ENCODE results near the gene SLC24A3.

SLC24A3 gene

DNA sequence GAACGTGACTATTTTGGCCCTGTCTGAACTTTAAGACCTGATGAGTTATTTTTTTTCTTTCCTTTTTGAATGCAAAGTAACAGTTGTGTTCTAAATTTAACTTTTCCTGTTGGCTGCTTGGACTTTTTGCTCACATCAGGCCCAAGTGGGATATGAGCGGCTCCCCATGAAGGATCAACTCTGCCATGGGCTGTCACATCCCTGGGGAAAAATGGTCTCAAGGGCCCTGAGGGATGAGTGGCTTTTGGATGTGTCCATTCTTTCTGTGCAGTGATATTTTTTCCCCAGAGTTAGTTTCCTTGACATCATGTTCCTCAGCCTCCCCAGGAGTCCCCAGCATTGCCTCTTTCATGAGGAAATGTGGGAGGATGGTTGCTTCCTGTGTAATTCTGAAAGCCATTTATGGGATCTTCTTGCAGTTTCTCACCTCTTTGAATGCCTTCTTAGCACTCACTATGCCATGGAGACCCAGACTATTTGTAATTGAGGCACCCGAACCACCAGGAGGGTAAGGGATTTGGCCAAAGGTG, 92.5 kb downstream of the SLC24A3 start:
- no peak for DNase-seq (ENCODE audit: extremely low spot score)
- ChIA-PET CTCF (no interaction called here), POLR2A (no interaction called here)
- TF ChIP-seq ELF4 (IDR thresholded peaks at IDR 0.05) = no peak
- TF ChIP-seq L3MBTL2 (conservative IDR thresholded peaks at IDR 0.05) = no peak
- TF ChIP-seq, protein P1, sequence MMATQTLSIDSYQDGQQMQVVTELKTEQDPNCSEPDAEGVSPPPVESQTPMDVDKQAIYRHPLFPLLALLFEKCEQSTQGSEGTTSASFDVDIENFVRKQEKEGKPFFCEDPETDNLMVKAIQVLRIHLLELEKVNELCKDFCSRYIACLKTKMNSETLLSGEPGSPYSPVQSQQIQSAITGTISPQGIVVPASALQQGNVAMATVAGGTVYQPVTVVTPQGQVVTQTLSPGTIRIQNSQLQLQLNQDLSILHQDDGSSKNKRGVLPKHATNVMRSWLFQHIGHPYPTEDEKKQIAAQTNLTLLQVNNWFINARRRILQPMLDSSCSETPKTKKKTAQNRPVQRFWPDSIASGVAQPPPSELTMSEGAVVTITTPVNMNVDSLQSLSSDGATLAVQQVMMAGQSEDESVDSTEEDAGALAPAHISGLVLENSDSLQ (IDR thresholded peaks at IDR 0.05) = no peak
- no peak for TF ChIP-seq SUZ12 (IDR thresholded peaks at IDR 0.05)
- no peak for TF ChIP-seq TARDBP (IDR thresholded peaks at IDR 0.05)
- no peak for TF ChIP-seq FOXM1 (IDR thresholded peaks at IDR 0.05; ENCODE audit: borderline replicate concordance)
- no peak for TF ChIP-seq NFRKB (IDR thresholded peaks at IDR 0.05)
- no peak for TF ChIP-seq ARNT (IDR thresholded peaks at IDR 0.05)
- TF ChIP-seq LEF1 (IDR thresholded peaks at IDR 0.05; ENCODE audit: borderline replicate concordance) = no peak
- TF ChIP-seq FOXA1 (IDR thresholded peaks at IDR 0.05) = no peak
- TF ChIP-seq SP1 (IDR thresholded peaks at IDR 0.05) = no peak
- TF ChIP-seq ZNF384 (IDR thresholded peaks at IDR 0.05) = no peak

DNA sequence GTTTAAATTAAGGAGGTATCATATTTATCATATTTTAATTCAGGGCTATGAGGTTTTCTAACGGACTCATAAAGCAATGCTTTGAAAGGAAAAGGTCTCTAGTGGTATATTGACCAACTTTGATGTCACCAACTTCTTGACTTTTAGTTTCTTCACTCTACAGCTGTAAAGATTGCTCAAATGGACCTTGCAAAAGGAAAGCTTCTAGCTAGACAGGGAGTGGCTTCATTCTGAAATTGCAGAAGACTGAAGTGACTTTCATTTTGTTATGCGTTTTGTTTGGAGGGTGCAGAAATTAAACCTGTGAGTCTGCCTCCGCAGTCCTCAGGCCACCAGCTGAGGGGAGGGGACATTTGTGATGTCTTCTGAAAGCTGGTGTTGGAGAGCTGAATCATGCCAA, 95.7 kb downstream of the SLC24A3 start:
- no peak for DNase-seq (ENCODE audit: extremely low spot score)
- no peak for TF ChIP-seq TARDBP (IDR thresholded peaks at IDR 0.05)
- no peak for TF ChIP-seq L3MBTL2 (conservative IDR thresholded peaks at IDR 0.05)
- ChIA-PET POLR2A (no interaction called here), CTCF (no interaction called here)

DNA sequence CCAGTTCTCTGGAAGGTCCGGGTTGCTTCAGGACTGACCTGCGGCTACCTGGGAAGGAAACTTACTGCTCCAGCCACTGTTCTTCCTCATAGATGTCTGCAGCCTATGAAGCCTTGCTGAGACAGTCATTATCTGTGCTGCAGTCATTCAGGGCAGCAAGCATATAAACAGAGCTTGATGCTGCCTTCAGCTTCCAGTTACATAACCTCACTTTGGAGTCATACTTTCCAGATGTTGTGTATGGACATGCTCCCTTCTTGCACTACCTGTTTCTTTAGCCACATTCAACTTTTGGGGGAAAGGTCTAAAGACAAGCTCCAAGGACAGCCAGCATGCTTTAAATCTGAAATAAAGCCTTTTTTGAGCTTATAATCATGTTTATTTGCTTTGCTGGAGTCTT, 98.1 kb downstream of the SLC24A3 start:
- ChIA-PET CTCF (no interaction called here), POLR2A (no interaction called here)
- DNase-seq (ENCODE audit: extremely low spot score) = no peak
- TF ChIP-seq SP1 (IDR thresholded peaks at IDR 0.05) = no peak
- no peak for TF ChIP-seq ELF4 (IDR thresholded peaks at IDR 0.05)
- TF ChIP-seq FOXA1 (IDR thresholded peaks at IDR 0.05) = no peak
- TF ChIP-seq HDGF (IDR thresholded peaks at IDR 0.05; ENCODE audit: borderline replicate concordance) = no peak
- TF ChIP-seq ARNT (IDR thresholded peaks at IDR 0.05) = no peak
- no peak for TF ChIP-seq L3MBTL2 (conservative IDR thresholded peaks at IDR 0.05)
- no peak for TF ChIP-seq FOXM1 (IDR thresholded peaks at IDR 0.05; ENCODE audit: borderline replicate concordance)

DNA sequence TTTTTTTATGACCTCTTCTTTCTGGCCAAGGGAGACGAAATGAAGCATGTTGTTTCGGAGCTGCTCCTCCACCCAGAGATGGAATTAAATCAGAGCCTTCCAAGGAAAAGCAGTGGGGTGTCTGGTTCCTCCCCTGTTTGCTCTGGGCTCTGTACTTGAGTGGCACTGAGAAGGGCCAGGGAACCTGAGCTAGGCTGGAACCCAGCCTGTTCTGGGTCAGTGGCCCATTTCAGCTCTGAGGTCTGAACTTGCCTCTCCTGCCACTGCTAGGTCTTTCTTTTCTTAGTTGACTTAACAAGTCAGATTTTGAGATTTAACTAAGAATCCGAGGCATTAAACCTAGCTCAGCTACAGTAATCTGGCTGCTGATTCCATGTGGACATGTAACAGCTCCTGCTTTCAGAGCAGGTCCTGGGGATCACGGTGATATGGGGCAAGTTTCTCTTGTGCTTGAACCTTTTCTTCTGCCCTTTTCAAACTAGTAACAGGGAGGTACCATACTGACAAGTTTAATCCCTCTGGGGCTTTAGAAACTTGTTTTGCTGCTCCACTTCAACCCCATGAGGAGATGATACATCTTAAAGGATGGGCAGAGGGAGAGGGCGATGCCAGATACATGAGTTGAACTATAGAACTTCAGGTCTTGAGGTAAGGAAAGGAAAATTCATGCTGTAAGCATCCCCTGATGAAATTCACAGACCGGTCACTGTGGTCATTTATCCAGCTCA, 101.1 kb downstream of the SLC24A3 start:
- DNase-seq (ENCODE audit: extremely low spot score) = no peak
- ChIA-PET POLR2A (no interaction called here), CTCF (no interaction called here)
- TF ChIP-seq L3MBTL2 (conservative IDR thresholded peaks at IDR 0.05) = no peak
- TF ChIP-seq ZNF384 (IDR thresholded peaks at IDR 0.05) = no peak
- TF ChIP-seq NFRKB (IDR thresholded peaks at IDR 0.05) = no peak
- TF ChIP-seq CTBP1 (IDR thresholded peaks at IDR 0.05; ENCODE audit: borderline replicate concordance) = no peak
- TF ChIP-seq FOXK2 (IDR thresholded peaks at IDR 0.05) = no peak
- TF ChIP-seq ELF4 (IDR thresholded peaks at IDR 0.05) = no peak
- TF ChIP-seq ARNT (IDR thresholded peaks at IDR 0.05) = no peak
- TF ChIP-seq, protein P1 (IDR thresholded peaks at IDR 0.05) = no peak
- no peak for TF ChIP-seq FOXM1 (IDR thresholded peaks at IDR 0.05; ENCODE audit: borderline replicate concordance)
- no peak for TF ChIP-seq TARDBP (IDR thresholded peaks at IDR 0.05)
- TF ChIP-seq SP1 (IDR thresholded peaks at IDR 0.05) = no peak

DNA sequence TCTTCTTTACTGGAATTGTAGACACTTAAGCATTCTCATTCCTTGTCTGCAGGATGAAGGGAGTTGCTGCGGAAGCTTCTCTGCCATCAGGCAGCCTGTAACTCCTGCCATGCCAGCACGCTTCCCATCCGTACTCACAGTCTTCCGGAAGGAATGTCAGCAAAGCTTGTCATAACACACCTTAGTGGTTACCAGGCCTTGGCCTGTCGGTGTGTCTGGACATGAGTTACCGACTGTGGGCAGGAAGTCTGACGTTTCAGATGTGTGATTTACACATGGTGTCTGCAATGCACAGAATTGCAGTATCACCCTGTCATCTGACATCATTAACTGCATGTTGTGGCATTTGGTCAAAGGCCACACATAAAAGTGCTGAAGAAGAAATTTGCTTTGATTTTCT, 102.2 kb downstream of the SLC24A3 start:
- POLR2A ChIA-PET = no interaction called here
- TF ChIP-seq FOXM1 (IDR thresholded peaks at IDR 0.05; ENCODE audit: borderline replicate concordance) = no peak
- no peak for TF ChIP-seq ARNT (IDR thresholded peaks at IDR 0.05)
- TF ChIP-seq SUZ12 (IDR thresholded peaks at IDR 0.05) = no peak
- TF ChIP-seq SP1 (IDR thresholded peaks at IDR 0.05) = no peak
- TF ChIP-seq FOXK2 (IDR thresholded peaks at IDR 0.05) = no peak
- TF ChIP-seq L3MBTL2 (conservative IDR thresholded peaks at IDR 0.05) = no peak
- TF ChIP-seq NFRKB (IDR thresholded peaks at IDR 0.05) = no peak
- TF ChIP-seq FOXA1 (IDR thresholded peaks at IDR 0.05) = no peak
- TF ChIP-seq, protein P1 (IDR thresholded peaks at IDR 0.05) = no peak
- TF ChIP-seq ZNF384 (IDR thresholded peaks at IDR 0.05) = no peak
- TF ChIP-seq BHLHE40 (IDR thresholded peaks at IDR 0.05; ENCODE audit: borderline replicate concordance) = no peak
- TF ChIP-seq CTBP1 (IDR thresholded peaks at IDR 0.05; ENCODE audit: borderline replicate concordance) = no peak
- TF ChIP-seq HDGF (IDR thresholded peaks at IDR 0.05; ENCODE audit: borderline replicate concordance) = no peak
- no peak for TF ChIP-seq ELF4 (IDR thresholded peaks at IDR 0.05)
- TF ChIP-seq TARDBP (IDR thresholded peaks at IDR 0.05) = no peak
- no peak for TF ChIP-seq LEF1 (IDR thresholded peaks at IDR 0.05; ENCODE audit: borderline replicate concordance)

GRCh38 chr20:19317237-19318069, 105.0 kb downstream of the SLC24A3 start:
- ChIA-PET CTCF (no interaction called here), POLR2A (no interaction called here)
- no peak for DNase-seq (ENCODE audit: extremely low spot score)
- TF ChIP-seq SP1 (IDR thresholded peaks at IDR 0.05) (no peak), SUZ12 (IDR thresholded peaks at IDR 0.05) (no peak), FOXM1 (IDR thresholded peaks at IDR 0.05; ENCODE audit: borderline replicate concordance) (no peak), ZNF384 (IDR thresholded peaks at IDR 0.05) (no peak), FOXK2 (IDR thresholded peaks at IDR 0.05) (no peak), ELF4 (IDR thresholded peaks at IDR 0.05) (no peak), HDGF (IDR thresholded peaks at IDR 0.05; ENCODE audit: borderline replicate concordance) (no peak), CTBP1 (IDR thresholded peaks at IDR 0.05; ENCODE audit: borderline replicate concordance) (no peak)

More for the DNA sequence above, 102.2 kb downstream of the SLC24A3 start:
- no peak for DNase-seq (ENCODE audit: extremely low spot score)
- CTCF ChIA-PET = no interaction called here
